IPS-20b (cell line): Measurements from ENCODE around the gene CACNA1C.

Source experiments
- H3K27ac ChIP-seq: one replicate; pipeline ENCODE4 v1.5.1; 2013; ENCODE audit warnings: low read length
- H3K27me3 ChIP-seq: 2 replicates; pipeline ENCODE4 v1.6.1; 2013; ENCODE audit warnings: mild to moderate bottlenecking, low read length, inconsistent platforms; ENCODE audit not compliant: insufficient read depth
- H3K36me3 ChIP-seq: 2 replicates; pipeline ENCODE4 v1.6.1; 2013; ENCODE audit warnings: low read depth, mild to moderate bottlenecking, inconsistent platforms, low read length, moderate library complexity; ENCODE audit not compliant: insufficient read depth
- H3K4me1 ChIP-seq: 2 replicates; pipeline ENCODE4 v1.6.1; 2013; ENCODE audit warnings: mild to moderate bottlenecking, control low read depth, inconsistent platforms, low read length, moderate library complexity; ENCODE audit not compliant: insufficient read depth
- H3K4me3 ChIP-seq: 2 replicates; pipeline ENCODE4 v1.5.1; 2013; ENCODE audit warnings: mild to moderate bottlenecking, low read length, inconsistent platforms
- H3K9ac ChIP-seq: 2 replicates; pipeline ENCODE4 v1.6.1; 2013; ENCODE audit warnings: low read depth, mild to moderate bottlenecking, inconsistent platforms, low read length, moderate library complexity
- H3K9me3 ChIP-seq: 2 replicates; pipeline ENCODE4 v1.6.1; 2013; ENCODE audit warnings: mild to moderate bottlenecking, low read depth, low read length, inconsistent platforms; ENCODE audit not compliant: insufficient read depth

CACNA1C gene

DNA sequence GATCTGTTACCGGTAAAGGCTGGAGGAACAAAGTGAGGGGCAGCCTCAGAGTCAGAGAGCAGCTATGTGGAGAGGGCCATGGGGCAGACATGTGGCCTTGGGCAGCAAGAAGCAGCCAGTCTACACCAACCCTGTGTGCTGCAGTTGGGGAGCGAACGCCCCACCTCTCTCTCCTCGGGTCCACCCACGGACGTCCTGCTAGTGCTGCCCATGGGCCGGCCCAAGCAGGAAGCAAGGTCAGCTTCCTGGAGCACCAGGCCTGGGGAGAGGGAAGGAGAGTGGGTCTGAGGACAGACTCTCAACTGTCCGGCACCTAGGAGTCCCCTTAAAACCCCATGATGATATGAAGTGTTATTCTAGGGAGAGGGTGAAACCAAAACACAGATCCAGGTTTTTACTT, 487.2 kb downstream of the CACNA1C start:
- Histone ChIP-seq H3K36me3 (no peaks in the 10 kb centered on the region), H3K9ac (no peak overlapping the region), H3K4me3 (no peak overlapping the region)

DNA sequence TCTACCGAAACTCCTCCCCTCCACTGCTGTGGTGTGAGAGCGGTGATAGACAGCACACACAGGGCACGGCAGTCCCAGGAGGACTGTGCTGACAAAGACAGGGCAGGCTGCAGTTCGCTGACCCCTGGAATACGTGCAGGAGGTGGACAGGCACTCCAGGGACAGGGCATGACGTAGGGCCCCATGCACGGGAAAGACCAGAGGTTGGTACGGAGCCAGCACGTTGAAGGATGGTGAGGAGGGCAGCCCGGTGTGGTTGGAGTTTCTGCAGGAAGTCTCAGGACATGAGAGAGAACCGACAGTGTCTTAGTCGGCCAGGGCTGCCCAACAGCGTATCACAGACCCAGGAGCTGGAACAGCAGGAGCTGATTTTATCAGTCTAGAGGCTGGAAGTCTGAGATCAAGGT, 487.8 kb downstream of the CACNA1C start:
- no peak overlapping the region for H3K9ac ChIP-seq
- H3K27ac ChIP-seq = no peak overlapping the region

More for the DNA sequence above, 487.2 kb downstream of the CACNA1C start:
- no peaks in the 10 kb centered on the region; the same call in 1 of the 2 replicates for H3K27me3 ChIP-seq
- H3K27ac ChIP-seq = no peak overlapping the region
- no peaks in the 10 kb centered on the region for H3K9me3 ChIP-seq
- no peaks in the 10 kb centered on the region for H3K4me1 ChIP-seq

DNA sequence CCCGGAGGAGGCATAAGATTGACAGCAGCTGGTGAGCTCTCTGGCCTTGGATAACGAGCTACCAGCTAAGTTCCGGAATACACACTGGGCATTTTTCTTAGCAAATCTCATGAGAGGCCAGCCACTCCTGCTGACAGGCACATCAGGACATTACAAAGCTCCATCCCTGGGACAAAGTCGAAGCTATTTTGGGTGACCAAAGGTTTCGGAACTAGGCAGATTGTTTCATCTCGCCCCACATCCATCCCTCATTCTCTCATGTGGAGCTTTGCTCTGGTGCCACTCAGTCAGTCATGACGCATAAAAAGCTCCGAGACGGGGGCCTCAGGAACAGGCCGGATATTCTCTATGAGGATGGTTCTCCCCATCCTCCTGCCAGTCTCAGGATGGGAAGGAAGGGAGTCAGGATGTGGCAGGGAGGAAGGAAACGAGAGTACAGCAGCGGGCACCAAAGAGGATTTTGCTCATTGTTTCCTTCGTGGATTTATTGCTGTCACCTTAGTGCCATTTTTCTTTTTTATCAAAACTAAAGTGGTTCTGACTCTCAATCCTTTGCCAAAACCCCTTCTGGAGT, 488.9 kb downstream of the CACNA1C start:
- Histone ChIP-seq H3K27me3 (no peaks in the 10 kb centered on the region; the same call in 1 of the 2 replicates), H3K27ac (no peak overlapping the region), H3K9ac (no peak overlapping the region), H3K9me3 (no peaks in the 10 kb centered on the region), H3K4me3 (no peak overlapping the region), H3K4me1 (no peaks in the 10 kb centered on the region), H3K36me3 (no peaks in the 10 kb centered on the region)

More for the DNA sequence above, 487.8 kb downstream of the CACNA1C start:
- Histone ChIP-seq H3K36me3 (no peaks in the 10 kb centered on the region), H3K4me1 (no peaks in the 10 kb centered on the region), H3K9me3 (no peaks in the 10 kb centered on the region), H3K27me3 (no peaks in the 10 kb centered on the region; the same call in 1 of the 2 replicates), H3K4me3 (no peak overlapping the region)

DNA sequence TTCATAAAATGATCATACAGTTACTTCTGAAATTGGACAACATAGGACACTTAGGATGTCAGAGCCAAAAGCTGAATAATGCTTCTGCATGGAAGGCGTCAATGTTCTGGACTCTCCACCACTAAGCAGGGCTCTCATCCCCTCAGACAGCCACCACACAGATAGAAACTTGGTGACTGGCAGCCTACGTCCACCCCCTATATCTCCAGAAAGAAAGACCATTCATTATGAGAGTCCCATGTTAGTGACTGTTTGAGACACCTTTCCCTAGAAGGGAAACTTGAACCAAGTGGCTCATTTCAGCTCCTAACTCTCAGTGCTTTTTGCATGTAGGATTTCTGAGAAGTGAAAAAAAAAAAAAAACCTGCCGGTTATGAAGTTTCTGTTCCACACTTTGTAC, 491.0 kb downstream of the CACNA1C start:
- no peaks in the 10 kb centered on the region for H3K36me3 ChIP-seq
- no peaks in the 10 kb centered on the region; the same call in 1 of the 2 replicates for H3K27me3 ChIP-seq
- no peak overlapping the region for H3K27ac ChIP-seq
- no peaks in the 10 kb centered on the region for H3K4me1 ChIP-seq
- no peak overlapping the region for H3K4me3 ChIP-seq
- no peaks in the 10 kb centered on the region for H3K9me3 ChIP-seq
- H3K9ac ChIP-seq = no peak overlapping the region

DNA sequence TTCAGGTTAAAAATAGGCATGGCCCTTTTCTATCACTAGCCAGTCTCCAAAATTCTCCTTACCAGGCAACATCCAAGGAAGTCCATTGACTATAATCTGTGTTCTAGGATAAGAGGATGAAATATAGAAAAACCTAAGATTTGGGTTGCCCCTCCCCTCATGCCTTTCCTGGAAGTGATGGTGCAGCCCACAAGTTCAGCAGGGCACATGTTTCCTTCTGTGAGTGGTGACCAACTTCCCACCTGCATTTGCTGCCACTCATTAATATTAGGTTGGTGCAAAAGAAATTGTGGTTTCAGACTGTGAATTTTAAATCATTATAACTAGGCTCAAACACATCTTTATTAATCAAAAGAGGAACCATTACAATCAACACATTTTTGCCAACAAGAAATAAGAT, 491.4 kb downstream of the CACNA1C start:
- H3K9ac ChIP-seq = no peak overlapping the region
- no peaks in the 10 kb centered on the region for H3K36me3 ChIP-seq
- H3K4me3 ChIP-seq = no peak overlapping the region

DNA sequence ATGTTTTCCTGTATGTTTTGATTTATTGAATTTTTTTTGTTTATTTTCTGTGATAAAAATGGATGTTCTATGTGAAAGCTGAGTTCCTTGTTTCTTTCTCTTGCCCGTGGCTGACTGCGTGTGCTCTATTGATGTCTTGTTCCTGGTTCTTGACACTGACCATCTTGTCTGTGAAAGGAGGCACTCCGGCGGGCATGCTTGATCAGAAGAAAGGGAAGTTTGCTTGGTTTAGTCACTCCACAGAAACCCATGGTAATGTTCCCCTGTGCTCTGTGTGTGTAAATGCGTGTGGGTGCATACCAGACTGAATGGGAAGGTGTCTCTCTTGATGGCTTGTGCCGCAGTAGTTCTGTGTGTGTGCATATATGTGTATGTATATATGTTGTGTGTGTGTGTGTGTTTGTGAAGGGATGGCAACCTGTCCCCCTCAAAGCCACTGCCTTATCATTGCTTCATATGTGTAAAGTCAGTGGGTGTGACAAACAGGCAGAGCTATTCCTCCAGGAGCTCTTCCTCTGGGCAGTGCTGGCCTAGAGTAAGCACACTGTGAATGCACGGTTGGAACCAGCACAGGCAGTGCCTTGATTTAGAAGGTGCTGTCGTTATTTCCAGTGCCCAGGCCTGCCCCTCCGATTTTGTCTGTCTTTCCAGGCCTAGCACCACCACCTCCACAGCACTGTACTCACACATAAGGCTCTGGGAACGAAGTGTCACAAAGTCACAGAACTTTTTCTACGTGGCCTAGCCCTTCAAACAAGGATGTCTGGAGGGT, 494.7 kb downstream of the CACNA1C start:
- Histone ChIP-seq H3K36me3 (no peaks in the 10 kb centered on the region), H3K27me3 (no peaks in the 10 kb centered on the region; the same call in 1 of the 2 replicates), H3K9me3 (no peaks in the 10 kb centered on the region), H3K4me1 (no peaks in the 10 kb centered on the region), H3K9ac (no peak overlapping the region), H3K27ac (no peak overlapping the region), H3K4me3 (no peak overlapping the region)

More for the DNA sequence above, 491.4 kb downstream of the CACNA1C start:
- H3K27ac ChIP-seq = no peak overlapping the region
- no peaks in the 10 kb centered on the region for H3K4me1 ChIP-seq
- H3K9me3 ChIP-seq = no peaks in the 10 kb centered on the region
- no peaks in the 10 kb centered on the region; the same call in 1 of the 2 replicates for H3K27me3 ChIP-seq

DNA sequence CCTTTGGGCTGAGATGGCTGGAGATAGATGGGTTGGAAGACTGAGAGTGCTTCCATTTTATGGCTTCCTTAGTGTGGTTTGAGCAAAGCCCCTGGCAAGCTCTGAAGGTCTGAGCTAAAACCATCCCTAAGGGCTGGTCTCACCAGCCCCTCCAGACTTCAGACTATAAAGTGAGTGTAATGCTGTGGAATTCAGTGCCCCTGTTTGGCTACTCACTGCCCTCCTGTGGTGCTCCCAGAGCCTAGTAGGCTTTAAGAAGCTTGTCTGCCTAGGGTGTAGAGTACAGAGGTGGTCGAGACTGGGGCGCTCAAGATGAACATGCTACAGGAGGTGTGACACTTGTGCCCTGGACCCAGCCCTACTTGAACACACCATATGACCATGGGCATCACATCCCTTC, 495.3 kb downstream of the CACNA1C start:
- Histone ChIP-seq H3K36me3 (no peaks in the 10 kb centered on the region), H3K27me3 (no peaks in the 10 kb centered on the region; the same call in 1 of the 2 replicates), H3K9ac (no peak overlapping the region), H3K9me3 (no peaks in the 10 kb centered on the region), H3K27ac (no peak overlapping the region), H3K4me1 (no peaks in the 10 kb centered on the region), H3K4me3 (no peak overlapping the region)

DNA sequence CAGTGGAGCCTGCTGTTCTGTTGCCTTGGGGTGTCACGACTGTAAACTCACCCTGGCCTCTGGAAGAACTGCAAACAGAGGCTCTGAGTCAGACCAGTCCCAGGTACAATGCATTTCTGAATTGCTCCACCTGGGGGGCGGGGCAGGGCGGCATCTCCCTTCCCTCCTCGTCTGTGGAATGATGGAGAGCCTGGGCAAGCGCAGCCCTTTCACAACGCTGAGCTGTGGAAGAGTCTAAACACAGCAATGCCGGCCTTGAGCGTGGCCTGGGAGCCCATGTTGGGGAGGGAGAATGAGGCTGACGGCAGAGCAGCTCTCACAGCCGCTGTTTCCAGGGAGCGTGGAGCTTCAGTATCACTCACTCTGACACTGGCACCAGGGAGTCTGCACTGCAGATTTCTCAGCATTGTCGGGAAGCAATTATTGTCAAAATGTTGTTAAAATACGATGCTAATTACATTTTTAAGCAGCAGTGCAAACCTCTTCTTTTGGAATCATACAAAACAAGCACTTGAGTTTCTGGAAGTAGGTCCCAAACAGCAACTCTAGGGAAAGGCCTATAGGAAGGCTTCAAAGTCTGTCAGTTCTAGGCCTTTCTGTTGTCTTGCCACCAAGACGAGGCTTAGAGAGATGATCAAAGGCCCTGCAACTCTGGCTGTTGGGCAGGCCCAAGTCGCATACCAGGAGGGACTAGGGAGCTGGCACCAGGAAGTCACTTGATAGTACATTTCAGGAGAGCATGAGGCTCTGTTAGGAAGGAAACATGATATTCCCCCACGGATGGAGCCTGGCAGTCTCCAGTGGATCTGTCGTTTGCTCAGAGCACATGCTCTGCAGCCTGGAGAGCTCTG, 498.0 kb downstream of the CACNA1C start:
- Histone ChIP-seq H3K4me1 (0 out of 2 replicates have a peak, but pooled peaks cover 2% of the 10 kb centered on the region), H3K27ac (no peak overlapping the region), H3K9me3 (no peaks in the 10 kb centered on the region), H3K27me3 (no peaks in the 10 kb centered on the region; the same call in 1 of the 2 replicates), H3K36me3 (no peaks in the 10 kb centered on the region), H3K4me3 (no peak overlapping the region), H3K9ac (no peak overlapping the region)

DNA sequence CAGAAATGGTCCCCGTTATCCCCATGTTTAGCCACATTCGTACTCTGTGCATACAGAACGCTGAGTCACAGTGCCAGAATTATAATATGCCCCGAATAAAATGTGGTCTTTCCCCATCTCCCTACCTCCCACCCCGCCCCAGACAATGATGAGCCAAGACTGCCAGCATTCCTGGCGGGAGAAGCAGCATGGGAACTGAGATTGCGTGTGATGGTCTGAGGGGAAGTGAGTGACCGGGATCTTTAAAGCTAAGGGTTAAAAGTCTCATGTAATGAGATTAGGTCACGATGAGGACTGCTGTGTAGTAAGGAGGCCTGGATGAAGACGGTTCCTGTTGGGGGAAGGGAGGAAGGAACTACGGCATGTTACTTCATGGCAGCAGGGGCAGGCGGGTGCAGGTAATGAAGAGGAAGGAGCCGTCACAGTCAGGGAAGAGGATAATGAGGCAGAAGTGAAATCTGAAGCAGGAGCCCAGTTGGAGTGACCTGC, 498.7 kb downstream of the CACNA1C start:
- Histone ChIP-seq H3K36me3 (no peaks in the 10 kb centered on the region), H3K27me3 (no peaks in the 10 kb centered on the region; the same call in 1 of the 2 replicates), H3K4me3 (no peak overlapping the region), H3K9ac (no peak overlapping the region), H3K9me3 (no peaks in the 10 kb centered on the region), H3K4me1 (0 out of 2 replicates have a peak, but pooled peaks cover 2% of the 10 kb centered on the region), H3K27ac (no peak overlapping the region)

DNA sequence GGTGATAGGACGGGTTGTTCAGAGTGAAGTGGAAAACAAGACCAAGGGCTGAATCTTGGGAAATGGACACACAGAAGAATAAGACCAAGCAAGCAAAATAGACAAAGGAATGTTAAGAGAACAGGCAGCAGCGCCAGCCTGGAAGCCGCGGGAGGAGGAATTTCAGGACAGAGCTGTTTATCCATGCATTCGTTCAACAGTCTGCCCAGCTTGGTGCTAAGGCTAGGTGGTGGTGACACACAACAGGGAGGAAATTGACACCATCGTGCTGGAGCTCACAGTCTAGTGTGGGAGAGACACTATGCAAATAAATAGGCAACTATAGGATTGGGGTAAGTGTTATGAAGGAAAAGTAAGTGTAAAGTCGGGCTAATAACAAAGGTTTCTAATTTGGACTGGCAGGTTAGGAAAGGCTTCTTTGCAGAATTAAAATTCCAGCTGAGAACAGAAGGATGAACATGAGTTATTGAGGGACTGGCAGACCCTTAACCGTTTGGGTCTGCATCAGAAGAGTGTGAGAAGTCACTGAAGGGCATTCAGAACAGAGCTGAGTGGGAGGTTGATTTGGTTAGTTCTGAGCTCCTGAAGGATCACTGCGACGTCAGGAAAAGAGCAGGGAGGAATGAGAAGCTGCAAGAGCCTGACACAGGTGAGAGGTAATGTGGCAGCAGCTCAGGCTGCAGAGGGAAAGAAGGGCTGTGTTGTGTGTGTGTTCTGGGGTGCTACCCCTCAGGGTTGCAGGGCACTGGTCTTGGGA, 499.4 kb downstream of the CACNA1C start:
- Histone ChIP-seq H3K4me3 (no peak overlapping the region), H3K27me3 (no peaks in the 10 kb centered on the region; the same call in 1 of the 2 replicates), H3K9ac (no peak overlapping the region), H3K36me3 (no peaks in the 10 kb centered on the region), H3K4me1 (0 out of 2 replicates have a peak, but pooled peaks cover 2% of the 10 kb centered on the region), H3K27ac (no peak overlapping the region), H3K9me3 (no peaks in the 10 kb centered on the region)
